GM12872 (cell line): ENCODE data around the gene CD300LD.

Experiments used
- CTCF ChIP-seq: IDR thresholded peaks from 3 replicates; pipeline ENCODE4 v1.5.1; 2011; ENCODE audit warnings: low read depth, mild to moderate bottlenecking, low read length, moderate library complexity; ENCODE audit not compliant: insufficient read depth

Gene CD300LD

GRCh38 chr17:74616696-74617095 lies 24.6 kb upstream of the CD300LD start:
- no peak for TF ChIP-seq CTCF

GRCh38 chr17:74612046-74612445 lies 20.0 kb upstream of the CD300LD start:
- TF ChIP-seq CTCF = no peak

- no peak for TF ChIP-seq CTCF
Measured at GRCh38 chr17:74610108-74610507, 18.0 kb upstream of the CD300LD start.

GRCh38 chr17:74608511-74608910 lies 16.4 kb upstream of the CD300LD start:
- no peak for TF ChIP-seq CTCF

- no peak for TF ChIP-seq CTCF
Measured at GRCh38 chr17:74607221-74607620, 15.1 kb upstream of the CD300LD start.

GRCh38 chr17:74606050-74606449 lies 14.0 kb upstream of the CD300LD start:
- TF ChIP-seq CTCF = no peak

- TF ChIP-seq CTCF = no peak
Measured at GRCh38 chr17:74605361-74605760, 13.3 kb upstream of the CD300LD start.

- TF ChIP-seq CTCF = no peak
Measured at GRCh38 chr17:74604761-74605160, 12.7 kb upstream of the CD300LD start.
